HepG2 (cell line): ENCODE data around the gene GNG7. TPM values are rescaled to one million over a fixed set of nuclear protein-coding genes. Genes with fewer than 3 reads are reported as not detected.

Experiments used
- ATAC-seq: fragments of 200-7000 bp; cut with Tn5 transposase; 3 replicates; pipeline ENCODE4 v1.9.1; 2020; ENCODE audit warnings: mild to moderate bottlenecking, moderate library complexity
- BruUV-seq: library from RNA; stranded (reverse); fragments of 400-500 nt; replicated peaks from 2 replicates; lab custom pipeline; 2021; lab: Mats Ljungman, UMichigan
- CTCF ChIA-PET: fragments of 300-600 bp; formaldehyde crosslinking; extraction: SDS; loops from one replicate; lab custom pipeline; 2021; ENCODE audit warnings: low total read pairs, inconsistent platforms, low intra/inter-chr PET ratio; lab: Yijun Ruan, JAX
- POLR2A ChIA-PET: fragments of 350-600 bp; sonication (Branson Sonifier 250); formaldehyde crosslinking; loops from one replicate; lab custom pipeline; 2020; ENCODE audit warnings: antibody characterized with exemption, inconsistent platforms; lab: Yijun Ruan, JAX
- DNase-seq: peaks from one replicate; pipeline ENCODE4 v3.0.0-alpha.2; 2015; ENCODE audit warnings: low spot score
- FAIRE-seq: peaks from 3 replicates; lab custom pipeline; 2011; peaks lifted over from hg19 to GRCh38; lab: Jason Lieb, UNC
- H2AFZ ChIP-seq: one replicate; pipeline ENCODE4 v1.6.1; 2011; ENCODE audit warnings: low read length, inconsistent platforms
- H3K27ac ChIP-seq: fragments of 300-600 bp; 3 replicates; pipeline ENCODE4 v1.8.0; 2011; ENCODE audit warnings: mixed run types, mild to moderate bottlenecking, mixed read lengths, low read length, inconsistent platforms; ENCODE audit not compliant: insufficient read depth; ENCODE audit errors: extremely low read length
- H3K27me3 ChIP-seq, 2 experiments: fragments of 200-600 bp in 1 of 2; 2 replicates in 1 of 2; 3 replicates in 1 of 2; pipeline versions ENCODE4 v1.6.0 to v1.8.0; 2011; ENCODE audit warnings: low read length in 2 of 2, mild to moderate bottlenecking in 2 of 2, moderate library complexity in 2 of 2, inconsistent platforms in 1 of 2; ENCODE audit not compliant: insufficient read depth in 2 of 2, control insufficient read depth in 1 of 2
- H3K36me3 ChIP-seq, 2 experiments: fragments of 200-600 bp in 1 of 2; replicated peaks in 1 of 2; 2 replicates in 1 of 2; 3 replicates in 1 of 2; pipeline versions ENCODE4 v1.5.1 to v1.8.0; 2011; ENCODE audit warnings: low read length in 2 of 2, inconsistent platforms in 1 of 2; ENCODE audit not compliant: insufficient read depth in 2 of 2, control insufficient read depth in 1 of 2
- H3K4me1 ChIP-seq: 2 replicates; pipeline ENCODE4 v1.5.1; 2012; ENCODE audit warnings: low read length, inconsistent platforms; ENCODE audit not compliant: insufficient read depth
- H3K4me2 ChIP-seq: 2 replicates; pipeline ENCODE4 v1.6.0; 2011; ENCODE audit warnings: low read depth, low read length, inconsistent platforms
- H3K4me3 ChIP-seq, 3 experiments: fragments of 200-600 bp in 1 of 3; sonication (generic), shearing (Covaris generic) in 1 of 3; replicated peaks in 1 of 3; 2 replicates each; pipeline ENCODE4 v1.5.1; 2011 to 2016; ENCODE audit warnings: low read length in 3 of 3, inconsistent platforms in 2 of 3, low read depth in 2 of 3, mild to moderate bottlenecking in 2 of 3, control low read depth in 1 of 3, mixed read lengths in 1 of 3; ENCODE audit not compliant: insufficient read depth in 1 of 3
- H3K79me2 ChIP-seq: one replicate; pipeline ENCODE4 v1.6.1; 2011; ENCODE audit warnings: low read length, inconsistent platforms; ENCODE audit not compliant: insufficient read depth
- H3K9ac ChIP-seq: 2 replicates; pipeline ENCODE4 v1.6.0; 2011; ENCODE audit warnings: mild to moderate bottlenecking, low read depth, low read length, inconsistent platforms; ENCODE audit not compliant: insufficient read depth
- H3K9me3 ChIP-seq: 2 replicates; pipeline ENCODE4 v1.5.1; 2012; ENCODE audit warnings: mild to moderate bottlenecking, low read length
- H4K20me1 ChIP-seq: 2 replicates; pipeline ENCODE4 v1.6.0; 2011; ENCODE audit warnings: inconsistent platforms, mild to moderate bottlenecking, low read length, moderate library complexity; ENCODE audit not compliant: insufficient read depth
- AGO1 ChIP-seq: fragments of 200-400 bp; formaldehyde crosslinking; IDR thresholded peaks from 2 replicates; pipeline ENCODE4 v1.6.1; 2017; ENCODE audit warnings: mild to moderate bottlenecking, low read depth, low read length, moderate library complexity; ENCODE audit not compliant: poor library complexity, severe bottlenecking
- FOXA3 ChIP-seq: IDR thresholded peaks from 2 replicates; pipeline ENCODE4 v1.6.1; 2016; ENCODE audit warnings: missing genetic modification reagents, missing compliant biosample characterization
- HOXD1 ChIP-seq: sonication (generic); formaldehyde crosslinking; IDR thresholded peaks from 2 replicates; pipeline ENCODE4 v1.5.0; 2020; ENCODE audit warnings: missing genetic modification reagents
- KDM4B ChIP-seq: sonication (generic); formaldehyde crosslinking; IDR thresholded peaks from 2 replicates; pipeline ENCODE4 v1.4.0; 2020; ENCODE audit warnings: missing genetic modification reagents
- KLF15 ChIP-seq: sonication (generic); formaldehyde crosslinking; IDR thresholded peaks from 2 replicates; pipeline ENCODE4 v1.8.1; 2023; ENCODE audit warnings: borderline replicate concordance, mild to moderate bottlenecking, inconsistent platforms, missing genetic modification reagents, mixed read lengths
- MED13 ChIP-seq: sonication (generic); formaldehyde crosslinking; IDR thresholded peaks from 2 replicates; pipeline ENCODE4 v1.5.0; 2020; ENCODE audit warnings: missing genetic modification reagents
- MEIS2 ChIP-seq: sonication (generic); formaldehyde crosslinking; IDR thresholded peaks from 2 replicates; pipeline ENCODE4 v1.9.0; 2021; ENCODE audit warnings: mild to moderate bottlenecking, missing genetic modification reagents
- SP2 ChIP-seq: sonication (generic); formaldehyde crosslinking; IDR thresholded peaks from 2 replicates; pipeline ENCODE4 v1.5.1; 2020; ENCODE audit warnings: mild to moderate bottlenecking, missing genetic modification reagents
- ZKSCAN5 ChIP-seq: sonication (generic); formaldehyde crosslinking; IDR thresholded peaks from 2 replicates; pipeline ENCODE4 v1.5.1; 2020; ENCODE audit warnings: mild to moderate bottlenecking, missing genetic modification reagents
- ZNF446 ChIP-seq: sonication (generic); formaldehyde crosslinking; IDR thresholded peaks from 2 replicates; pipeline ENCODE4 v1.5.0; 2020; ENCODE audit warnings: mild to moderate bottlenecking, missing genetic modification reagents
- ZSCAN20 ChIP-seq: sonication (generic); formaldehyde crosslinking; IDR thresholded peaks from 2 replicates; pipeline ENCODE4 v1.4.0; 2020; ENCODE audit warnings: missing genetic modification reagents, mild to moderate bottlenecking, borderline replicate concordance
- WGBS: methylation state at CpG from one replicate; pipeline ENCODE4 v1.1.6; 2017; ENCODE audit warnings: low lambda C conversion rate; 5-methylcytosine and 5-hydroxymethylcytosine counted together
- in situ Hi-C: cut with HindIII; loops from 2 replicates; pipeline ENCODE4 v1.10.0; 2017; ENCODE audit warnings: low pct_unique_long_range_greater_than_20kb; ENCODE audit not compliant: extremely low pct_ligation_motif_present
- intact Hi-C: fragments of 100-400 bp; cut with micrococcal nuclease; formaldehyde crosslinking; loops from one replicate; pipeline ENCODE4 v1.10.0; 2022; ENCODE audit not compliant: unreplicated experiment
- polyA plus RNA-seq, 8 experiments: library from polyadenylated mRNA; depleted of rRNA in 3 of 8; stranded (reverse) in 7 of 8; unstranded in 1 of 8; fragments of >200 nt; fragmentation: Illumina TruSeq in 4 of 8; extraction: Trizol in 4 of 8; gene quantifications; 2 replicates each; pipeline versions ENCODE4 v1.2.1 to v1.2.3, GENCODE V29; 2011 to 2016; ENCODE audit warnings: low read depth in 4 of 8, missing spikeins in 1 of 8, mixed read lengths in 1 of 8; ENCODE audit not compliant: insufficient read depth in 1 of 8
- total RNA-seq, 5 experiments: library from RNA; depleted of rRNA; stranded (reverse); fragments of >200 nt; fragmentation: Illumina TruSeq; extraction: Trizol; gene quantifications; 2 replicates each; pipeline ENCODE4 v1.2.3, GENCODE V29; 2016; ENCODE audit warnings: low read depth in 1 of 5
- TF ChIP-seq, protein P1 (sequence below): sonication (generic); formaldehyde crosslinking; IDR thresholded peaks from 2 replicates; pipeline ENCODE4 v1.4.0; 2020; ENCODE audit warnings: missing genetic modification reagents, mild to moderate bottlenecking, borderline replicate concordance
- TF ChIP-seq, protein P2 (sequence below): sonication (generic); formaldehyde crosslinking; IDR thresholded peaks from 2 replicates; pipeline ENCODE4 v1.8.0; 2022; ENCODE audit warnings: mild to moderate bottlenecking, missing genetic modification reagents; ENCODE audit not compliant: insufficient replicate concordance
- TF ChIP-seq, protein P3 (sequence below): sonication (generic); formaldehyde crosslinking; IDR thresholded peaks from 2 replicates; pipeline ENCODE4 v1.4.0; 2020; ENCODE audit warnings: missing genetic modification reagents
- TF ChIP-seq, protein P4 (sequence below): IDR thresholded peaks from 2 replicates; pipeline ENCODE4 v1.6.1; 2012; ENCODE audit warnings: low read length, improper control_type of control experiment

GNG7 gene
- total and polyA plus RNA-seq, 2 of the 13 experiments (the other 11 are each of a cell fraction or from before 2014, with no cell fraction given): 1.4 to 3.3 TPM

DNA sequence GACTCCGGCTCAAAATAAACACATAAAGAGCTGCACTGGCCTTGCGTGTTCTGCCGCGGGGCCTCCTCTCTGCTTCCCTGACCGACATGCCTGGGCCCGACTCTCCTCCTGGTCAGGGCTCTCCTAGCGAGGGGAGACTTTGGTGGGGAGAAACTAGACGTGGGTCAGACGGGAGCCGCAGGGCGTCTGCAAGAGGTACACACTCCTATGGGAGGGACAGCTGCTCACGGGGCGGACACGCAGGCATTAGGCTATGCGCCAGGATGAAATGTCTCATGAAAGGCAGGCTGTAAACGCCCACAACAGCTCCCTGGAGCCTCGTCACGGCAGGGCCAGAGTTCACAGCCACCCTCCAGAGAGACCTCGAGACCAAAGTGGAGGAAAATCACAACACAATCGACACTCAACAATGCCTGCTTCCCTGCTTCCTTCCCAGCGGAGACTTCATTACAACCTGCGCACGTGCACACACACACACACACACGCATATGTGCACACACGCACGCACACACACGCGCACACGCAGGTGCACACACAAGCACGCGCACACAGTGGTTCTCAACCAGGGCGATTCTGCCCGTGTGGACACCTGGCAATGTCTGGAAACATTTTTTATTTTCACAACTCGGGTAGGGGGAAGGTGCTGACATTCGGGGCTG, 31.6 kb upstream of the GNG7 start:
- no peak overlapping the region for H3K4me2 ChIP-seq
- no peak overlapping the region for H2AFZ ChIP-seq
- 93% methylated on average over 30 of the region's 35 CpGs for WGBS
- peaks cover under 1% of the 10 kb centered on the region for H3K79me2 ChIP-seq
- H3K4me3 ChIP-seq: no peak overlapping the region
- TF ChIP-seq ZSCAN20 (CRISPR knock-in tag) (no peak), KLF15 (CRISPR knock-in tag) (no peak), ZKSCAN5 (CRISPR knock-in tag) (no peak), MEIS2 (CRISPR knock-in tag) (no peak), SP2 (CRISPR knock-in tag) (no peak), MED13 (CRISPR knock-in tag) (no peak), AGO1 (no peak), KDM4B (CRISPR knock-in tag) (no peak), HOXD1 (CRISPR knock-in tag) (no peak), FOXA3 (CRISPR knock-in tag) (no peak), ZNF446 (CRISPR knock-in tag) (no peak)
- TF ChIP-seq, protein P1, sequence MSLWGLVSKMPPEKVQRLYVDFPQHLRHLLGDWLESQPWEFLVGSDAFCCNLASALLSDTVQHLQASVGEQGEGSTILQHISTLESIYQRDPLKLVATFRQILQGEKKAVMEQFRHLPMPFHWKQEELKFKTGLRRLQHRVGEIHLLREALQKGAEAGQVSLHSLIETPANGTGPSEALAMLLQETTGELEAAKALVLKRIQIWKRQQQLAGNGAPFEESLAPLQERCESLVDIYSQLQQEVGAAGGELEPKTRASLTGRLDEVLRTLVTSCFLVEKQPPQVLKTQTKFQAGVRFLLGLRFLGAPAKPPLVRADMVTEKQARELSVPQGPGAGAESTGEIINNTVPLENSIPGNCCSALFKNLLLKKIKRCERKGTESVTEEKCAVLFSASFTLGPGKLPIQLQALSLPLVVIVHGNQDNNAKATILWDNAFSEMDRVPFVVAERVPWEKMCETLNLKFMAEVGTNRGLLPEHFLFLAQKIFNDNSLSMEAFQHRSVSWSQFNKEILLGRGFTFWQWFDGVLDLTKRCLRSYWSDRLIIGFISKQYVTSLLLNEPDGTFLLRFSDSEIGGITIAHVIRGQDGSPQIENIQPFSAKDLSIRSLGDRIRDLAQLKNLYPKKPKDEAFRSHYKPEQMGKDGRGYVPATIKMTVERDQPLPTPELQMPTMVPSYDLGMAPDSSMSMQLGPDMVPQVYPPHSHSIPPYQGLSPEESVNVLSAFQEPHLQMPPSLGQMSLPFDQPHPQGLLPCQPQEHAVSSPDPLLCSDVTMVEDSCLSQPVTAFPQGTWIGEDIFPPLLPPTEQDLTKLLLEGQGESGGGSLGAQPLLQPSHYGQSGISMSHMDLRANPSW: no peak
- TF ChIP-seq, protein P2, sequence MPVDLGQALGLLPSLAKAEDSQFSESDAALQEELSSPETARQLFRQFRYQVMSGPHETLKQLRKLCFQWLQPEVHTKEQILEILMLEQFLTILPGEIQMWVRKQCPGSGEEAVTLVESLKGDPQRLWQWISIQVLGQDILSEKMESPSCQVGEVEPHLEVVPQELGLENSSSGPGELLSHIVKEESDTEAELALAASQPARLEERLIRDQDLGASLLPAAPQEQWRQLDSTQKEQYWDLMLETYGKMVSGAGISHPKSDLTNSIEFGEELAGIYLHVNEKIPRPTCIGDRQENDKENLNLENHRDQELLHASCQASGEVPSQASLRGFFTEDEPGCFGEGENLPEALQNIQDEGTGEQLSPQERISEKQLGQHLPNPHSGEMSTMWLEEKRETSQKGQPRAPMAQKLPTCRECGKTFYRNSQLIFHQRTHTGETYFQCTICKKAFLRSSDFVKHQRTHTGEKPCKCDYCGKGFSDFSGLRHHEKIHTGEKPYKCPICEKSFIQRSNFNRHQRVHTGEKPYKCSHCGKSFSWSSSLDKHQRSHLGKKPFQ (CRISPR knock-in tag): no peak
- TF ChIP-seq, protein P3, sequence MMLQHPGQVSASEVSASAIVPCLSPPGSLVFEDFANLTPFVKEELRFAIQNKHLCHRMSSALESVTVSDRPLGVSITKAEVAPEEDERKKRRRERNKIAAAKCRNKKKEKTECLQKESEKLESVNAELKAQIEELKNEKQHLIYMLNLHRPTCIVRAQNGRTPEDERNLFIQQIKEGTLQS: no peak
- TF ChIP-seq, protein P4, sequence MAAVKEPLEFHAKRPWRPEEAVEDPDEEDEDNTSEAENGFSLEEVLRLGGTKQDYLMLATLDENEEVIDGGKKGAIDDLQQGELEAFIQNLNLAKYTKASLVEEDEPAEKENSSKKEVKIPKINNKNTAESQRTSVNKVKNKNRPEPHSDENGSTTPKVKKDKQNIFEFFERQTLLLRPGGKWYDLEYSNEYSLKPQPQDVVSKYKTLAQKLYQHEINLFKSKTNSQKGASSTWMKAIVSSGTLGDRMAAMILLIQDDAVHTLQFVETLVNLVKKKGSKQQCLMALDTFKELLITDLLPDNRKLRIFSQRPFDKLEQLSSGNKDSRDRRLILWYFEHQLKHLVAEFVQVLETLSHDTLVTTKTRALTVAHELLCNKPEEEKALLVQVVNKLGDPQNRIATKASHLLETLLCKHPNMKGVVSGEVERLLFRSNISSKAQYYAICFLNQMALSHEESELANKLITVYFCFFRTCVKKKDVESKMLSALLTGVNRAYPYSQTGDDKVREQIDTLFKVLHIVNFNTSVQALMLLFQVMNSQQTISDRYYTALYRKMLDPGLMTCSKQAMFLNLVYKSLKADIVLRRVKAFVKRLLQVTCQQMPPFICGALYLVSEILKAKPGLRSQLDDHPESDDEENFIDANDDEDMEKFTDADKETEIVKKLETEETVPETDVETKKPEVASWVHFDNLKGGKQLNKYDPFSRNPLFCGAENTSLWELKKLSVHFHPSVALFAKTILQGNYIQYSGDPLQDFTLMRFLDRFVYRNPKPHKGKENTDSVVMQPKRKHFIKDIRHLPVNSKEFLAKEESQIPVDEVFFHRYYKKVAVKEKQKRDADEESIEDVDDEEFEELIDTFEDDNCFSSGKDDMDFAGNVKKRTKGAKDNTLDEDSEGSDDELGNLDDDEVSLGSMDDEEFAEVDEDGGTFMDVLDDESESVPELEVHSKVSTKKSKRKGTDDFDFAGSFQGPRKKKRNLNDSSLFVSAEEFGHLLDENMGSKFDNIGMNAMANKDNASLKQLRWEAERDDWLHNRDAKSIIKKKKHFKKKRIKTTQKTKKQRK: no peak
- no peak for FAIRE-seq
- ChIA-PET POLR2A (no interaction called here), CTCF (no interaction called here)
- H3K4me1 ChIP-seq: no peaks in the 10 kb centered on the region; the same call in 1 of the 2 replicates
- ATAC-seq: no peak
- H3K9me3 ChIP-seq: no peaks in the 10 kb centered on the region
- in situ Hi-C loops (no loop called here), intact Hi-C loops (no loop called here)
- H4K20me1 ChIP-seq: no peaks in the 10 kb centered on the region
- no TSS peak for BruUV-seq
- H3K27me3 ChIP-seq: no peaks in the 10 kb centered on the region; a peak in 1 of 5 replicates
- H3K36me3 ChIP-seq: peaks cover 5 to 30% of the 10 kb centered on the region in 2 experiments; a peak in 3 of 5 replicates
- H3K9ac ChIP-seq: no peak overlapping the region
- no peak overlapping the region for H3K27ac ChIP-seq
- DNase-seq: no peak
